Limb (tissue), 2 donors: ENCODE data around the gene DMBT1.
A peak's percentile ranks its signal among the peaks of the same experiment; 100 is the strongest.

Source experiments
- DNase-seq, 2 donors: peaks; one replicate each; pipeline ENCODE4 v3.0.0-alpha.2; 2016; ENCODE audit errors: extremely low spot score in 2 of 2

Gene DMBT1

GRCh38 chr10:122560279-122560804, at the start of gene DMBT1:
DMBT1 (plus strand) TSS chr10:122560754; CDS start chr10:122560771, 17 bp downstream.
- peak in 1 of 2 donors; percentile 10 for DNase-seq

GRCh38 chr10:122513053-122513452, 47.5 kb upstream of the DMBT1 start:
- no peak for DNase-seq

- no peak for DNase-seq
Observed at GRCh38 chr10:122514045-122514840, 46.3 kb upstream of the DMBT1 start.

- DNase-seq: no peak
Observed at GRCh38 chr10:122515022-122515424, 45.5 kb upstream of the DMBT1 start.

GRCh38 chr10:122515588-122516231, 44.8 kb upstream of the DMBT1 start:
- DNase-seq: no peak

- no peak for DNase-seq
Observed at GRCh38 chr10:122516734-122517133, 43.8 kb upstream of the DMBT1 start.

- no peak for DNase-seq
Observed at GRCh38 chr10:122519144-122519543, 41.4 kb upstream of the DMBT1 start.

- DNase-seq: no peak
Observed at GRCh38 chr10:122519873-122520272, 40.7 kb upstream of the DMBT1 start.

- no peak for DNase-seq
Observed at GRCh38 chr10:122521011-122521410, 39.5 kb upstream of the DMBT1 start.

GRCh38 chr10:122524811-122525210, 35.7 kb upstream of the DMBT1 start:
- no peak for DNase-seq

- DNase-seq: no peak
Observed at GRCh38 chr10:122525788-122526187, 34.8 kb upstream of the DMBT1 start.

GRCh38 chr10:122526892-122527291, 33.7 kb upstream of the DMBT1 start:
- no peak for DNase-seq

GRCh38 chr10:122530177-122530576, 30.4 kb upstream of the DMBT1 start:
- DNase-seq: no peak

- DNase-seq: no peak
Observed at GRCh38 chr10:122531261-122531660, 29.3 kb upstream of the DMBT1 start.

- DNase-seq: no peak
Observed at GRCh38 chr10:122531939-122532338, 28.6 kb upstream of the DMBT1 start.

- DNase-seq: no peak
Observed at GRCh38 chr10:122532601-122533296, 27.8 kb upstream of the DMBT1 start.

- no peak for DNase-seq
Observed at GRCh38 chr10:122537545-122537944, 23.0 kb upstream of the DMBT1 start.

GRCh38 chr10:122541541-122542002, 19.0 kb upstream of the DMBT1 start:
- no peak for DNase-seq

GRCh38 chr10:122543676-122544445, 16.7 kb upstream of the DMBT1 start:
- no peak for DNase-seq

GRCh38 chr10:122544493-122544892, 16.1 kb upstream of the DMBT1 start:
- no peak for DNase-seq

- no peak for DNase-seq
Observed at GRCh38 chr10:122546242-122546641, 14.3 kb upstream of the DMBT1 start.
